Measurements from ENCODE around the gene UPK3A.

The UPK3A gene

GRCh38 chr22:45337536-45337935 is 52.8 kb downstream of the UPK3A start:
- DNase-seq (no peak), ATAC-seq (replicated peaks) (no peak)
- no peak overlapping the region for H3K4me3 Mint-ChIP-seq
- peaks cover 62% of the 10 kb centered on the region for H3K36me3 Mint-ChIP-seq (ENCODE audit: insufficient read depth)
- peaks cover 12 to 15% of the 10 kb centered on the region in 2 donors for H3K4me1 Mint-ChIP-seq (ENCODE audit: low read depth in 2 of 2)
- no peaks in the 10 kb centered on the region for H3K27me3 Mint-ChIP-seq
- H3K9me3 Mint-ChIP-seq = no peaks in the 10 kb centered on the region
- H3K27ac Mint-ChIP-seq = peak overlapping the region; percentile 67 to 70

- Mint-ChIP-seq H3K36me3 (ENCODE audit: insufficient read depth) (peaks cover 62% of the 10 kb centered on the region), H3K27me3 (no peaks in the 10 kb centered on the region), H3K4me3 (no peak overlapping the region), H3K4me1 (ENCODE audit: low read depth in 2 of 2) (peaks cover 9 to 11% of the 10 kb centered on the region in 2 donors), H3K9me3 (no peaks in the 10 kb centered on the region), H3K27ac (no peak overlapping the region)
- DNase-seq (no peak), ATAC-seq (replicated peaks) (no peak)
These were observed 54.0 kb downstream of the UPK3A start for GRCh38 chr22:45338795-45339194.

- ATAC-seq (replicated peaks) = no peak
- no peak overlapping the region for H3K27ac Mint-ChIP-seq
- no peak overlapping the region for H3K4me3 Mint-ChIP-seq
- H3K27me3 Mint-ChIP-seq = no peaks in the 10 kb centered on the region
- H3K4me1 Mint-ChIP-seq (ENCODE audit: low read depth in 2 of 2) = peaks cover 0 to 4% of the 10 kb centered on the region in 2 donors
- peaks cover 60% of the 10 kb centered on the region for H3K36me3 Mint-ChIP-seq (ENCODE audit: insufficient read depth)
- H3K9me3 Mint-ChIP-seq = no peaks in the 10 kb centered on the region
- DNase-seq = no peak
These were observed 55.6 kb downstream of the UPK3A start for GRCh38 chr22:45340323-45340722.

- H3K36me3 Mint-ChIP-seq (ENCODE audit: insufficient read depth) = peaks cover 61% of the 10 kb centered on the region
- H3K4me1 Mint-ChIP-seq (ENCODE audit: low read depth in 2 of 2) = peaks cover 0 to 4% of the 10 kb centered on the region in 2 donors
- peak; percentile 22 for ATAC-seq (replicated peaks)
- no peak for DNase-seq
- no peaks in the 10 kb centered on the region for H3K27me3 Mint-ChIP-seq
- no peak overlapping the region for H3K27ac Mint-ChIP-seq
- no peak overlapping the region for H3K4me3 Mint-ChIP-seq
- no peaks in the 10 kb centered on the region for H3K9me3 Mint-ChIP-seq
These were observed 56.7 kb downstream of the UPK3A start for GRCh38 chr22:45341498-45341897.

- ATAC-seq (replicated peaks) = no peak
- Mint-ChIP-seq H3K27ac (peak overlapping the region in 1 of 2 donors; percentile 56), H3K27me3 (no peaks in the 10 kb centered on the region), H3K4me1 (ENCODE audit: low read depth in 2 of 2) (peaks cover 0 to 2% of the 10 kb centered on the region in 2 donors), H3K4me3 (no peak overlapping the region), H3K36me3 (ENCODE audit: insufficient read depth) (peaks cover 49% of the 10 kb centered on the region), H3K9me3 (no peaks in the 10 kb centered on the region)
- DNase-seq = no peak
These were observed 58.4 kb downstream of the UPK3A start for GRCh38 chr22:45343143-45343542.

- Mint-ChIP-seq H3K27ac (no peak overlapping the region), H3K4me1 (ENCODE audit: low read depth in 2 of 2) (peaks cover 0 to 2% of the 10 kb centered on the region in 2 donors), H3K9me3 (no peaks in the 10 kb centered on the region), H3K27me3 (no peaks in the 10 kb centered on the region), H3K4me3 (no peak overlapping the region), H3K36me3 (ENCODE audit: insufficient read depth) (peaks cover 38% of the 10 kb centered on the region)
- DNase-seq (no peak), ATAC-seq (replicated peaks) (no peak)
These were observed 59.6 kb downstream of the UPK3A start for GRCh38 chr22:45344334-45344733.

Measured in effector memory CD8-positive, alpha-beta T cell (primary cell).